Stomach (tissue), 9 donors: ENCODE results near the gene BBLN. TPM values are rescaled to one million over a fixed set of nuclear protein-coding genes. Genes with fewer than 3 reads are reported as not detected.
A peak's percentile ranks its signal among the peaks of the same experiment; 100 is the strongest.
"Not testable (repeated sequence)": the region's sequence is repeated elsewhere in the genome, so short reads cannot be mapped to it uniquely, and the experiment has no call there.

Source experiments
- DNase-seq, 2 donors: peaks; one replicate each; pipeline versions ENCODE4 v3.0.0 to v3.0.0-alpha.2; 2013 to 2019
- H3K27ac ChIP-seq, 5 donors: fragments of 200-600 bp in 4 of 5; sonication (generic) in 4 of 5; one replicate each; pipeline ENCODE4 v1.5.1; 2013 to 2019; ENCODE audit warnings: mild to moderate bottlenecking in 1 of 5, moderate library complexity in 1 of 5
- H3K27me3 ChIP-seq, 3 donors: fragments of 200-600 bp; sonication (generic); one replicate each; pipeline ENCODE4 v1.5.1; 2017 to 2019; ENCODE audit warnings: mixed run types in 1 of 3
- H3K36me3 ChIP-seq, 4 donors: fragments of 200-600 bp; sonication (generic); 1 replicate in 3 of 4; 2 replicates in 1 of 4; pipeline ENCODE4 v1.5.1; 2016 to 2019
- H3K4me1 ChIP-seq, 4 donors: fragments of 200-600 bp; sonication (generic); one replicate each; pipeline ENCODE4 v1.5.1; 2016 to 2019
- H3K4me3 ChIP-seq, 4 donors: fragments of 200-600 bp; sonication (generic) in 3 of 4; one replicate each; pipeline ENCODE4 v1.5.1; 2016 to 2019; ENCODE audit warnings: mild to moderate bottlenecking in 1 of 4
- H3K9me3 ChIP-seq, 4 donors: fragments of 200-600 bp; sonication (generic); one replicate each; pipeline ENCODE4 v1.5.1; 2016 to 2019
- EP300 ChIP-seq: sonication (generic); formaldehyde crosslinking; IDR thresholded peaks from one replicate; pipeline ENCODE4 v1.6.1; 2017; ENCODE audit warnings: antibody characterized with exemption
- POLR2A ChIP-seq, 4 donors: fragments of 450-650 bp; IDR thresholded peaks; one replicate each; pipeline ENCODE4 v1.6.1; 2016; ENCODE audit warnings: antibody characterized with exemption in 4 of 4, control low read depth in 2 of 4, mild to moderate bottlenecking in 1 of 4, moderate library complexity in 1 of 4
- POLR2AphosphoS5 ChIP-seq, 3 donors: sonication (generic); formaldehyde crosslinking; IDR thresholded peaks; one replicate each; pipeline ENCODE4 v1.6.1; 2016; ENCODE audit warnings: antibody characterized with exemption in 3 of 3
- WGBS, 5 donors: extraction: QIAGEN DNeasy Blood & Tissue Kit in 3 of 5; methylation state at CpG; one replicate each; pipeline versions ENCODE4 v1.1.5 to v1.1.7; 2013 to 2018; 5-methylcytosine and 5-hydroxymethylcytosine counted together
- intact Hi-C: fragments of 100-400 bp; cut with DNase I; formaldehyde crosslinking; loops from one replicate; pipeline ENCODE4 v1.15.1; 2023; ENCODE audit warnings: low total_unique reads
- polyA plus RNA-seq, 3 donors: library from polyadenylated mRNA; stranded (reverse); fragments of 200-250 nt; gene quantifications; one replicate each; pipeline ENCODE4 v1.2.3, GENCODE V29; 2013
- total RNA-seq, 5 donors: library from RNA; depleted of rRNA; stranded (reverse); fragments of >200 nt; gene quantifications; one replicate each; pipeline versions ENCODE4 v1.1.0 to v1.2.3, GENCODE V29; 2014 to 2016
- TF ChIP-seq, protein P1 (sequence below), 7 experiments: fragments of 450-650 bp in 4 of 7; fragments of 200-600 bp in 3 of 7; sonication (generic) in 3 of 7; IDR thresholded peaks; one replicate each; pipeline ENCODE4 v1.5.1; 2016 to 2019; ENCODE audit warnings: antibody characterized with exemption in 7 of 7, control low read depth in 2 of 7, mild to moderate bottlenecking in 1 of 7
- donor health status: healthy with polysubstance abuse.
- donor health status: Bipolar disorder and iron deficiency.
- donor health status: healthy.

BBLN gene
- total and polyA plus RNA-seq, 8 donors = 17.8 to 193 (median 147) TPM; not detected in 1

GRCh38 chr9:128180447-128180846 is 20.4 kb downstream of the BBLN start:
- intact Hi-C loops = no loop called here
- Histone ChIP-seq H3K4me1 (peaks cover 0 to 9% (median 0%) of the 10 kb centered on the region in 4 donors), H3K36me3 (peaks cover 64 to 89% (median 89%) of the 10 kb centered on the region in 4 donors), H3K27me3 (no peaks in the 10 kb centered on the region), H3K9me3 (no peaks in the 10 kb centered on the region), H3K4me3 (no peak overlapping the region), H3K27ac (no peak overlapping the region)
- WGBS, 5 donors = 96 to 100% (median 98%) methylated on average over 8 of the region's 8 CpGs
- DNase-seq = no peak
- TF ChIP-seq EP300 = no peak
- TF ChIP-seq, protein P1, sequence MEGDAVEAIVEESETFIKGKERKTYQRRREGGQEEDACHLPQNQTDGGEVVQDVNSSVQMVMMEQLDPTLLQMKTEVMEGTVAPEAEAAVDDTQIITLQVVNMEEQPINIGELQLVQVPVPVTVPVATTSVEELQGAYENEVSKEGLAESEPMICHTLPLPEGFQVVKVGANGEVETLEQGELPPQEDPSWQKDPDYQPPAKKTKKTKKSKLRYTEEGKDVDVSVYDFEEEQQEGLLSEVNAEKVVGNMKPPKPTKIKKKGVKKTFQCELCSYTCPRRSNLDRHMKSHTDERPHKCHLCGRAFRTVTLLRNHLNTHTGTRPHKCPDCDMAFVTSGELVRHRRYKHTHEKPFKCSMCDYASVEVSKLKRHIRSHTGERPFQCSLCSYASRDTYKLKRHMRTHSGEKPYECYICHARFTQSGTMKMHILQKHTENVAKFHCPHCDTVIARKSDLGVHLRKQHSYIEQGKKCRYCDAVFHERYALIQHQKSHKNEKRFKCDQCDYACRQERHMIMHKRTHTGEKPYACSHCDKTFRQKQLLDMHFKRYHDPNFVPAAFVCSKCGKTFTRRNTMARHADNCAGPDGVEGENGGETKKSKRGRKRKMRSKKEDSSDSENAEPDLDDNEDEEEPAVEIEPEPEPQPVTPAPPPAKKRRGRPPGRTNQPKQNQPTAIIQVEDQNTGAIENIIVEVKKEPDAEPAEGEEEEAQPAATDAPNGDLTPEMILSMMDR (IDR thresholded peaks at IDR 0.05) = no peak
- no peak for TF ChIP-seq POLR2AphosphoS5 (IDR thresholded peaks at IDR 0.05)
- TF ChIP-seq POLR2A (IDR thresholded peaks at IDR 0.05) = no peak

GRCh38 chr9:128181480-128181879 is 21.4 kb downstream of the BBLN start:
- peak; percentile 53 to 57 for DNase-seq
- H3K9me3 ChIP-seq, H3K4me3 ChIP-seq, H3K27ac ChIP-seq, H3K4me1 ChIP-seq, H3K27me3 ChIP-seq, intact Hi-C loops: not testable (repeated sequence)
- peaks cover 59 to 89% (median 89%) of the 10 kb centered on the region in 4 donors for H3K36me3 ChIP-seq
- WGBS, 5 donors = 50 to 60% (median 53%) methylated on average over 4 to 12 of the region's 12 CpGs
- TF ChIP-seq, protein P1 (IDR thresholded peaks at IDR 0.05) = peak in 3 of 7 experiments; percentile 13 to 46 (median 38)

- H3K27me3 ChIP-seq = no peaks in the 10 kb centered on the region
- H3K4me1 ChIP-seq = no peaks in the 10 kb centered on the region
- 89 to 95% (median 92%) methylated on average over 11 to 12 of the region's 12 CpGs for WGBS, 5 donors
- intact Hi-C loops = no loop called here
- H3K4me3 ChIP-seq = no peak overlapping the region
- DNase-seq = no peak
- no peaks in the 10 kb centered on the region for H3K9me3 ChIP-seq
- TF ChIP-seq POLR2AphosphoS5 (IDR thresholded peaks at IDR 0.05) (no peak), EP300 (no peak), POLR2A (IDR thresholded peaks at IDR 0.05) (no peak)
- TF ChIP-seq, protein P1 (IDR thresholded peaks at IDR 0.05) = no peak
- H3K27ac ChIP-seq = no peak overlapping the region
- peaks cover 48 to 86% (median 84%) of the 10 kb centered on the region in 4 donors for H3K36me3 ChIP-seq
These were observed 23.0 kb downstream of the BBLN start for GRCh38 chr9:128182893-128183588.

DNA sequence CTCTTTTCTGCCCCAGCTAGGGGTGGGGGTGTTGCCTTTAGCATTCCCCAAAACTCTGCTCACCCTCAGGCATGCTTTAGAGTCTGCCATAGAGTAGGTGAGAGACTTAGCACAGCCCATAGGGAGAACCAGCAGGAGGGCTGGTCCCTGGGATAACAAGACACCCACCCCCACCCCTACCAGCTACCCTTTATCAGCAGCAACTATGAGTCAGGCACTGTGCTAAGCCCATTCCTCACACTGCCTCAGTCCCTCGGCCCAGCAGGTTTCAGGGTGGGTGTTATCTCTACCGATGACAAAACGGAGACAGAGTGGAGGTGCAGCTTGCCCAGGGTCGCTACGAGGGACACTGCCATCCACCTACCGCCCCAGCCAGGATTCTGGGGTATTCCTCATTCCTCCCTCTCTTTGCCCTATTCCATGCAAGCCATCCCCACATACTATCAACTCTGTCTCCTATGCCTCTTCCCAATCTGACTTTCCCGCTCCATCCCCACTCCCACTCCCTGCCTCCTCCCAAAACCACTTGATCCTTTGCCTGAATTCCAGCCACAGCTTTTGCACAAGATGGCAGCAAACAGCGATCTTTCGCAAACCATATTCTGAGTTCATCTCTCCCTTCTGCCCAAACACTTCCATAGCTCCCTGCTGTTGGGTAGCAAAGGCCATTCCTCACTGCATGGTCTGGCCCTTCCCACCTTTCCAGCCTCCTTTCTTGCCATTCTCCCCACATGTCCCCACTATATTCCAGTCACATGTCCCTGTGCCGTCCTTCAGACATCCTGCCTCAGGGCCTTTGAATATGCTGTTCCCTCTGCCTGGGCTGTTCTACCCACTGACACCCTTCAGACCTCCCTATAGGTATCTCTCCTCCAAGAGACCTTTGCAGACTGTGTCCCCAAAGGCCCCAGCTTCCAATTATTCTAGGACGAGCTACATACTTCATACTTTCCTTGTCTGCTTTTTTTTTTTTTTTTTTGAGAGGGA is 26.2 kb downstream of the BBLN start:
- 90 to 99% (median 94%) methylated on average over 11 of the region's 11 CpGs for WGBS, 5 donors
- H3K27me3 ChIP-seq = no peaks in the 10 kb centered on the region
- DNase-seq = no peak
- H3K9me3 ChIP-seq = no peaks in the 10 kb centered on the region
- H3K36me3 ChIP-seq = peaks cover 20 to 70% (median 67%) of the 10 kb centered on the region in 4 donors
- peaks cover 10 to 19% (median 14%) of the 10 kb centered on the region in 4 donors for H3K4me1 ChIP-seq
- H3K4me3 ChIP-seq = no peak overlapping the region
- no peak overlapping the region for H3K27ac ChIP-seq
- intact Hi-C loops = no loop called here
- TF ChIP-seq, protein P1 (IDR thresholded peaks at IDR 0.05) = no peak
- TF ChIP-seq POLR2AphosphoS5 (IDR thresholded peaks at IDR 0.05) = no peak
- no peak for TF ChIP-seq EP300
- no peak for TF ChIP-seq POLR2A (IDR thresholded peaks at IDR 0.05)
